WTC11 (cell line): Measurements from ENCODE around the gene SAXO2.
"Not testable (repeated sequence)": the region's sequence is repeated elsewhere in the genome, so short reads cannot be mapped to it uniquely, and the experiment has no call there.

Experiments used
- CTCF ChIP-seq: fragments of 200-600 bp; IDR thresholded peaks from 2 replicates; pipeline ENCODE4 v1.8.0; 2022; ENCODE audit warnings: antibody characterized with exemption
- E2F5 ChIP-seq: sonication (generic); formaldehyde crosslinking; IDR thresholded peaks from 2 replicates; pipeline ENCODE4 v1.8.1; 2022; ENCODE audit warnings: mild to moderate bottlenecking, moderate library complexity, missing genetic modification reagents
- ESRRA ChIP-seq: sonication (generic); formaldehyde crosslinking; IDR thresholded peaks from 2 replicates; pipeline ENCODE4 v1.8.1; 2022; ENCODE audit warnings: mild to moderate bottlenecking, missing genetic modification reagents, borderline replicate concordance
- GABPB1 ChIP-seq: sonication (generic); formaldehyde crosslinking; IDR thresholded peaks from 2 replicates; pipeline ENCODE4 v1.8.1; 2023; ENCODE audit warnings: mild to moderate bottlenecking, missing genetic modification reagents
- IRF2 ChIP-seq: sonication (generic); formaldehyde crosslinking; IDR thresholded peaks from 2 replicates; pipeline ENCODE4 v1.8.0; 2022; ENCODE audit warnings: low read depth, missing genetic modification reagents, borderline replicate concordance
- JUN ChIP-seq: sonication (generic); formaldehyde crosslinking; IDR thresholded peaks from 2 replicates; pipeline ENCODE4 v1.8.0; 2023; ENCODE audit warnings: mild to moderate bottlenecking, missing genetic modification reagents
- MAX ChIP-seq: sonication (generic); formaldehyde crosslinking; IDR thresholded peaks from 2 replicates; pipeline ENCODE4 v1.8.0; 2022; ENCODE audit warnings: mild to moderate bottlenecking, missing genetic modification reagents
- MXD4 ChIP-seq: fragments of 250-450 bp; sonication (Bioruptor Pico); IDR thresholded peaks from 2 replicates; pipeline ENCODE4 v1.8.0; 2021; ENCODE audit warnings: mild to moderate bottlenecking, moderate library complexity, borderline replicate concordance
- NFYB ChIP-seq: sonication (generic); formaldehyde crosslinking; conservative IDR thresholded peaks from 2 replicates; pipeline ENCODE4 v1.8.0; 2022; ENCODE audit warnings: low read depth, missing genetic modification reagents
- ZNF232 ChIP-seq: sonication (generic); formaldehyde crosslinking; IDR thresholded peaks from 2 replicates; pipeline ENCODE4 v1.8.0; 2022; ENCODE audit warnings: mild to moderate bottlenecking, missing genetic modification reagents
- TF ChIP-seq, protein P1 (sequence below): sonication (generic); formaldehyde crosslinking; IDR thresholded peaks from 2 replicates; pipeline ENCODE4 v1.8.0; 2023; ENCODE audit warnings: missing genetic modification reagents, mild to moderate bottlenecking, borderline replicate concordance

GRCh38 chr15:82261566-82262421 lies 824 bp upstream of the SAXO2 start:
- not testable (repeated sequence) for TF ChIP-seq NFYB; CTCF; ESRRA (CRISPR knock-in tag); IRF2 (CRISPR knock-in tag); MXD4 (CRISPR knock-in tag); E2F5 (CRISPR knock-in tag); GABPB1; ZNF232 (CRISPR knock-in tag); JUN (CRISPR knock-in tag); MAX
- TF ChIP-seq, protein P1, sequence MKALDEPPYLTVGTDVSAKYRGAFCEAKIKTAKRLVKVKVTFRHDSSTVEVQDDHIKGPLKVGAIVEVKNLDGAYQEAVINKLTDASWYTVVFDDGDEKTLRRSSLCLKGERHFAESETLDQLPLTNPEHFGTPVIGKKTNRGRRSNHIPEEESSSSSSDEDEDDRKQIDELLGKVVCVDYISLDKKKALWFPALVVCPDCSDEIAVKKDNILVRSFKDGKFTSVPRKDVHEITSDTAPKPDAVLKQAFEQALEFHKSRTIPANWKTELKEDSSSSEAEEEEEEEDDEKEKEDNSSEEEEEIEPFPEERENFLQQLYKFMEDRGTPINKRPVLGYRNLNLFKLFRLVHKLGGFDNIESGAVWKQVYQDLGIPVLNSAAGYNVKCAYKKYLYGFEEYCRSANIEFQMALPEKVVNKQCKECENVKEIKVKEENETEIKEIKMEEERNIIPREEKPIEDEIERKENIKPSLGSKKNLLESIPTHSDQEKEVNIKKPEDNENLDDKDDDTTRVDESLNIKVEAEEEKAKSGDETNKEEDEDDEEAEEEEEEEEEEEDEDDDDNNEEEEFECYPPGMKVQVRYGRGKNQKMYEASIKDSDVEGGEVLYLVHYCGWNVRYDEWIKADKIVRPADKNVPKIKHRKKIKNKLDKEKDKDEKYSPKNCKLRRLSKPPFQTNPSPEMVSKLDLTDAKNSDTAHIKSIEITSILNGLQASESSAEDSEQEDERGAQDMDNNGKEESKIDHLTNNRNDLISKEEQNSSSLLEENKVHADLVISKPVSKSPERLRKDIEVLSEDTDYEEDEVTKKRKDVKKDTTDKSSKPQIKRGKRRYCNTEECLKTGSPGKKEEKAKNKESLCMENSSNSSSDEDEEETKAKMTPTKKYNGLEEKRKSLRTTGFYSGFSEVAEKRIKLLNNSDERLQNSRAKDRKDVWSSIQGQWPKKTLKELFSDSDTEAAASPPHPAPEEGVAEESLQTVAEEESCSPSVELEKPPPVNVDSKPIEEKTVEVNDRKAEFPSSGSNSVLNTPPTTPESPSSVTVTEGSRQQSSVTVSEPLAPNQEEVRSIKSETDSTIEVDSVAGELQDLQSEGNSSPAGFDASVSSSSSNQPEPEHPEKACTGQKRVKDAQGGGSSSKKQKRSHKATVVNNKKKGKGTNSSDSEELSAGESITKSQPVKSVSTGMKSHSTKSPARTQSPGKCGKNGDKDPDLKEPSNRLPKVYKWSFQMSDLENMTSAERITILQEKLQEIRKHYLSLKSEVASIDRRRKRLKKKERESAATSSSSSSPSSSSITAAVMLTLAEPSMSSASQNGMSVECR (CRISPR knock-in tag): not testable (repeated sequence)
